SK-N-SH treated with all-trans-retinoic acid at 6 μM for 48 hours (cell line): ENCODE measurements around the gene FOXI2.

Source experiments
- ARNTL ChIP-seq: fragments of 450-650 bp; formaldehyde crosslinking; IDR thresholded peaks from 2 replicates; pipeline ENCODE4 v1.5.0; 2020; ENCODE audit warnings: low read depth, mild to moderate bottlenecking, moderate library complexity, borderline replicate concordance
- BACH2 ChIP-seq: fragments of 250-450 bp; sonication (Bioruptor Pico); IDR thresholded peaks from 2 replicates; pipeline ENCODE4 v1.9.0; 2021; ENCODE audit warnings: mild to moderate bottlenecking, borderline replicate concordance
- ESRRG ChIP-seq: fragments of 250-450 bp; sonication (Bioruptor Pico); IDR thresholded peaks from 2 replicates; pipeline ENCODE4 v1.6.1; 2021; ENCODE audit warnings: mild to moderate bottlenecking
- PPARA ChIP-seq: fragments of 250-450 bp; sonication (Bioruptor Pico); IDR thresholded peaks from 2 replicates; pipeline ENCODE4 v1.5.0; 2020; ENCODE audit warnings: mild to moderate bottlenecking, borderline replicate concordance
- SNAI2 ChIP-seq: fragments of 250-450 bp; sonication (Bioruptor Pico); IDR thresholded peaks from 2 replicates; pipeline ENCODE4 v1.5.0; 2020; ENCODE audit warnings: mild to moderate bottlenecking, moderate library complexity
- TCF4 ChIP-seq: fragments of 250-450 bp; sonication (Bioruptor Pico); IDR thresholded peaks from 2 replicates; pipeline ENCODE4 v1.8.0; 2021; ENCODE audit warnings: mild to moderate bottlenecking, moderate library complexity, borderline replicate concordance
- TOX ChIP-seq: fragments of 250-450 bp; sonication (Bioruptor Pico); IDR thresholded peaks from 2 replicates; pipeline ENCODE4 v1.8.0; 2021; ENCODE audit warnings: mild to moderate bottlenecking, moderate library complexity, borderline replicate concordance
- ZC3H10 ChIP-seq: fragments of 250-450 bp; sonication (Bioruptor Pico); IDR thresholded peaks from 2 replicates; pipeline ENCODE4 v1.5.1; 2021; ENCODE audit warnings: mild to moderate bottlenecking, moderate library complexity
- ZFP3 ChIP-seq: fragments of 250-450 bp; sonication (Bioruptor Pico); IDR thresholded peaks from 2 replicates; pipeline ENCODE4 v1.5.0; 2020; ENCODE audit warnings: mild to moderate bottlenecking, moderate library complexity
- ZFP30 ChIP-seq: fragments of 450-650 bp; formaldehyde crosslinking; IDR thresholded peaks from 2 replicates; pipeline ENCODE4 v1.5.0; 2022; ENCODE audit warnings: mild to moderate bottlenecking, moderate library complexity
- ZNF70 ChIP-seq: fragments of 450-650 bp; formaldehyde crosslinking; IDR thresholded peaks from 2 replicates; pipeline ENCODE4 v1.5.0; 2020; ENCODE audit warnings: mild to moderate bottlenecking, moderate library complexity
- ZNF8 ChIP-seq: fragments of 450-650 bp; formaldehyde crosslinking; IDR thresholded peaks from 2 replicates; pipeline ENCODE4 v1.5.0; 2020; ENCODE audit warnings: mild to moderate bottlenecking, moderate library complexity
- TF ChIP-seq, protein P1 (sequence below): fragments of 250-450 bp; sonication (Bioruptor Pico); IDR thresholded peaks from 2 replicates; pipeline ENCODE4 v1.8.0; 2020; ENCODE audit warnings: mild to moderate bottlenecking, moderate library complexity, borderline replicate concordance

DNA sequence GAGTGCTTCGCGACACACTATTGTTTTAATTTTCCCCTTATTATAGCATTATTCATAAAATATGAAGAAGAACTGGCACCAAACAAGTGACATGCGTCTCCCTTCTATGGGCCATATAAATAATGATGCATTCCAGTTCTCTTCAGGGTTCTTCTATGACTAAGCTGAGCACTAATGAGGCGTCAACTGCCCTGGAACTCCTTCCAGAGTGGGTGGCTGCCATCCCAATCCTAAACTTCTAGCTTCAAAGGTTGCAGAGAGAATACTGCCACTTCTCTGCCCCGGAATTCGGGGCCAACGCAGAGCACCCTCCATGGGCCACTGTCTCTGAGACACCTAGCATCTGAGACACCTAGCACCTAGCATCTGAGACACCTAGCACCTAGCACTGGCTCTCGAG lies 37.7 kb upstream of the FOXI2 start:
- TF ChIP-seq TOX (CRISPR knock-in tag) (no peak), ZNF70 (no peak), PPARA (CRISPR knock-in tag) (no peak), TCF4 (no peak), SNAI2 (CRISPR knock-in tag) (no peak), ZFP3 (CRISPR knock-in tag) (no peak), ZFP30 (CRISPR knock-in tag) (no peak), ESRRG (CRISPR knock-in tag) (no peak), ARNTL (CRISPR knock-in tag) (no peak), ZC3H10 (CRISPR knock-in tag) (no peak), ZNF8 (no peak), BACH2 (CRISPR knock-in tag) (no peak)
- TF ChIP-seq, protein P1, sequence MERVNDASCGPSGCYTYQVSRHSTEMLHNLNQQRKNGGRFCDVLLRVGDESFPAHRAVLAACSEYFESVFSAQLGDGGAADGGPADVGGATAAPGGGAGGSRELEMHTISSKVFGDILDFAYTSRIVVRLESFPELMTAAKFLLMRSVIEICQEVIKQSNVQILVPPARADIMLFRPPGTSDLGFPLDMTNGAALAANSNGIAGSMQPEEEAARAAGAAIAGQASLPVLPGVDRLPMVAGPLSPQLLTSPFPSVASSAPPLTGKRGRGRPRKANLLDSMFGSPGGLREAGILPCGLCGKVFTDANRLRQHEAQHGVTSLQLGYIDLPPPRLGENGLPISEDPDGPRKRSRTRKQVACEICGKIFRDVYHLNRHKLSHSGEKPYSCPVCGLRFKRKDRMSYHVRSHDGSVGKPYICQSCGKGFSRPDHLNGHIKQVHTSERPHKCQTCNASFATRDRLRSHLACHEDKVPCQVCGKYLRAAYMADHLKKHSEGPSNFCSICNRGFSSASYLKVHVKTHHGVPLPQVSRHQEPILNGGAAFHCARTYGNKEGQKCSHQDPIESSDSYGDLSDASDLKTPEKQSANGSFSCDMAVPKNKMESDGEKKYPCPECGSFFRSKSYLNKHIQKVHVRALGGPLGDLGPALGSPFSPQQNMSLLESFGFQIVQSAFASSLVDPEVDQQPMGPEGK = no peak
